Stomach (tissue), 9 donors: ENCODE data around the gene PPP1R9A. TPM values are rescaled to one million over a fixed set of nuclear protein-coding genes. Genes with fewer than 3 reads are reported as not detected.

Experiments
- DNase-seq, 2 donors: peaks; one replicate each; pipeline versions ENCODE4 v3.0.0 to v3.0.0-alpha.2; 2013 to 2019
- H3K27ac ChIP-seq, 5 donors: fragments of 200-600 bp in 4 of 5; sonication (generic) in 4 of 5; one replicate each; pipeline ENCODE4 v1.5.1; 2013 to 2019; ENCODE audit warnings: mild to moderate bottlenecking in 1 of 5, moderate library complexity in 1 of 5
- H3K27me3 ChIP-seq, 3 donors: fragments of 200-600 bp; sonication (generic); one replicate each; pipeline ENCODE4 v1.5.1; 2017 to 2019; ENCODE audit warnings: mixed run types in 1 of 3
- H3K36me3 ChIP-seq, 4 donors: fragments of 200-600 bp; sonication (generic); 1 replicate in 3 of 4; 2 replicates in 1 of 4; pipeline ENCODE4 v1.5.1; 2016 to 2019
- H3K4me1 ChIP-seq, 4 donors: fragments of 200-600 bp; sonication (generic); one replicate each; pipeline ENCODE4 v1.5.1; 2016 to 2019
- H3K4me3 ChIP-seq, 4 donors: fragments of 200-600 bp; sonication (generic) in 3 of 4; one replicate each; pipeline ENCODE4 v1.5.1; 2016 to 2019; ENCODE audit warnings: mild to moderate bottlenecking in 1 of 4
- H3K9me3 ChIP-seq, 4 donors: fragments of 200-600 bp; sonication (generic); one replicate each; pipeline ENCODE4 v1.5.1; 2016 to 2019
- EP300 ChIP-seq: sonication (generic); formaldehyde crosslinking; IDR thresholded peaks from one replicate; pipeline ENCODE4 v1.6.1; 2017; ENCODE audit warnings: antibody characterized with exemption
- POLR2A ChIP-seq, 4 donors: fragments of 450-650 bp; IDR thresholded peaks; one replicate each; pipeline ENCODE4 v1.6.1; 2016; ENCODE audit warnings: antibody characterized with exemption in 4 of 4, control low read depth in 2 of 4, mild to moderate bottlenecking in 1 of 4, moderate library complexity in 1 of 4
- POLR2AphosphoS5 ChIP-seq, 3 donors: sonication (generic); formaldehyde crosslinking; IDR thresholded peaks; one replicate each; pipeline ENCODE4 v1.6.1; 2016; ENCODE audit warnings: antibody characterized with exemption in 3 of 3
- WGBS, 5 donors: extraction: QIAGEN DNeasy Blood & Tissue Kit in 3 of 5; methylation state at CpG; one replicate each; pipeline versions ENCODE4 v1.1.5 to v1.1.7; 2013 to 2018; 5-methylcytosine and 5-hydroxymethylcytosine counted together
- intact Hi-C: fragments of 100-400 bp; cut with DNase I; formaldehyde crosslinking; loops from one replicate; pipeline ENCODE4 v1.15.1; 2023; ENCODE audit warnings: low total_unique reads
- polyA plus RNA-seq, 3 donors: library from polyadenylated mRNA; stranded (reverse); fragments of 200-250 nt; gene quantifications; one replicate each; pipeline ENCODE4 v1.2.3, GENCODE V29; 2013
- total RNA-seq, 5 donors: library from RNA; depleted of rRNA; stranded (reverse); fragments of >200 nt; gene quantifications; one replicate each; pipeline versions ENCODE4 v1.1.0 to v1.2.3, GENCODE V29; 2014 to 2016
- TF ChIP-seq, protein P1 (sequence below), 7 experiments: fragments of 450-650 bp in 4 of 7; fragments of 200-600 bp in 3 of 7; sonication (generic) in 3 of 7; IDR thresholded peaks; one replicate each; pipeline ENCODE4 v1.5.1; 2016 to 2019; ENCODE audit warnings: antibody characterized with exemption in 7 of 7, control low read depth in 2 of 7, mild to moderate bottlenecking in 1 of 7
- donor health status: healthy with polysubstance abuse.
- donor health status: Bipolar disorder and iron deficiency.
- donor health status: healthy.

The PPP1R9A gene
- total and polyA plus RNA-seq, 8 donors, result 1.4 to 37.1 (median 12.5) TPM

DNA sequence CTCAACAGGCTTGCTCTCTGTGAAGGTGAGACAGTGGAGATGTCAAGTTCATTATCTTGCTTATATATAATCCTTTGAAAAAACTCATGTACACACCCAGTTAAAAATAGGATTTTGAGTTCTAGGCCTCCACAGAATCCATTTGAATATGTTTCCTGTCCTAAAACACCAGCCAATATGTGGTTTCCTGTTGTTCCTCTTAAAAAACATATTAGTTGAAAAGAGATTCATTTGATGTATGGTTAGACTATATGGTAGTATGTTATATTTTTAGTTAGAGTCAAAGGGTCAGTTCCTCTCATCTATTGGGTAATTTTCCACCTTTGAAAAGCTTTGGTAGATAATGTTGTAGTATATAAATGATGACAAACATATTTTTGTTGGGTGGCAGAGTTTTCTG lies 16.0 kb downstream of the PPP1R9A start:
- intact Hi-C loops, result no loop called here
- Histone ChIP-seq H3K4me3 (no peak overlapping the region), H3K9me3 (no peaks in the 10 kb centered on the region), H3K4me1 (no peaks in the 10 kb centered on the region), H3K36me3 (no peaks in the 10 kb centered on the region), H3K27ac (no peak overlapping the region), H3K27me3 (no peaks in the 10 kb centered on the region)
- TF ChIP-seq, protein P1, sequence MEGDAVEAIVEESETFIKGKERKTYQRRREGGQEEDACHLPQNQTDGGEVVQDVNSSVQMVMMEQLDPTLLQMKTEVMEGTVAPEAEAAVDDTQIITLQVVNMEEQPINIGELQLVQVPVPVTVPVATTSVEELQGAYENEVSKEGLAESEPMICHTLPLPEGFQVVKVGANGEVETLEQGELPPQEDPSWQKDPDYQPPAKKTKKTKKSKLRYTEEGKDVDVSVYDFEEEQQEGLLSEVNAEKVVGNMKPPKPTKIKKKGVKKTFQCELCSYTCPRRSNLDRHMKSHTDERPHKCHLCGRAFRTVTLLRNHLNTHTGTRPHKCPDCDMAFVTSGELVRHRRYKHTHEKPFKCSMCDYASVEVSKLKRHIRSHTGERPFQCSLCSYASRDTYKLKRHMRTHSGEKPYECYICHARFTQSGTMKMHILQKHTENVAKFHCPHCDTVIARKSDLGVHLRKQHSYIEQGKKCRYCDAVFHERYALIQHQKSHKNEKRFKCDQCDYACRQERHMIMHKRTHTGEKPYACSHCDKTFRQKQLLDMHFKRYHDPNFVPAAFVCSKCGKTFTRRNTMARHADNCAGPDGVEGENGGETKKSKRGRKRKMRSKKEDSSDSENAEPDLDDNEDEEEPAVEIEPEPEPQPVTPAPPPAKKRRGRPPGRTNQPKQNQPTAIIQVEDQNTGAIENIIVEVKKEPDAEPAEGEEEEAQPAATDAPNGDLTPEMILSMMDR (IDR thresholded peaks at IDR 0.05), result no peak
- no peak for TF ChIP-seq POLR2A (IDR thresholded peaks at IDR 0.05)
- no peak for TF ChIP-seq POLR2AphosphoS5 (IDR thresholded peaks at IDR 0.05)
- TF ChIP-seq EP300, result no peak
- DNase-seq, result no peak

DNA sequence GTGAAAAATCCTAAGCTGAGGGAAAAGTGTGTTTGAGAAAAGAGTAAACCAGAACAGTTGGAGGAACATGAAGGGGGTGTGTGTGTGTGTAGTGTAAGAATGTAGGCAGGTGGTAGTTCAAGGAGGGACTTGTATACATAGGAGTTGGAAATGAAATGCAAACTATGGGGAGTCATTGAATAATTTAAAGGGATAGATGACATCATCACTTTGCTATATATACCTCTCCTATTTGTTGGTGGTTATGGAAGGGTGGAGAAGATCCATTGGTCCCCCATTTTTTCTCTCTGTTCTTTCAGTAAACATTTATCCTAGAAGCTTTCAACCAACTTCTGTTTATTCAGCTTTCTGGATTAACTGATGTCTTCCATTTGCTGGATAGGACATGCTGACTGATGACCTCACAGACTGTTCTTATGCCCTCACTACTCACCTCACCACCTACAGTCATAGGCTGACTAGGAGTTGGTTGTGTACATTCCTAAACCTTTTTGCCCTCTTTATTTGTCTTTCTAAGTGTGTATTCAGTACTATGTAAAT lies 20.8 kb downstream of the PPP1R9A start:
- H3K36me3 ChIP-seq, result no peaks in the 10 kb centered on the region
- no peak overlapping the region for H3K27ac ChIP-seq
- H3K4me3 ChIP-seq, result no peak overlapping the region
- no peak for DNase-seq
- H3K9me3 ChIP-seq, result no peaks in the 10 kb centered on the region
- no peaks in the 10 kb centered on the region for H3K27me3 ChIP-seq
- H3K4me1 ChIP-seq, result peaks cover 0 to 3% (median 0%) of the 10 kb centered on the region in 4 donors
- intact Hi-C loops, result no loop called here
- TF ChIP-seq POLR2AphosphoS5 (IDR thresholded peaks at IDR 0.05) (no peak), POLR2A (IDR thresholded peaks at IDR 0.05) (no peak), EP300 (no peak)
- TF ChIP-seq, protein P1 (IDR thresholded peaks at IDR 0.05), result no peak

DNA sequence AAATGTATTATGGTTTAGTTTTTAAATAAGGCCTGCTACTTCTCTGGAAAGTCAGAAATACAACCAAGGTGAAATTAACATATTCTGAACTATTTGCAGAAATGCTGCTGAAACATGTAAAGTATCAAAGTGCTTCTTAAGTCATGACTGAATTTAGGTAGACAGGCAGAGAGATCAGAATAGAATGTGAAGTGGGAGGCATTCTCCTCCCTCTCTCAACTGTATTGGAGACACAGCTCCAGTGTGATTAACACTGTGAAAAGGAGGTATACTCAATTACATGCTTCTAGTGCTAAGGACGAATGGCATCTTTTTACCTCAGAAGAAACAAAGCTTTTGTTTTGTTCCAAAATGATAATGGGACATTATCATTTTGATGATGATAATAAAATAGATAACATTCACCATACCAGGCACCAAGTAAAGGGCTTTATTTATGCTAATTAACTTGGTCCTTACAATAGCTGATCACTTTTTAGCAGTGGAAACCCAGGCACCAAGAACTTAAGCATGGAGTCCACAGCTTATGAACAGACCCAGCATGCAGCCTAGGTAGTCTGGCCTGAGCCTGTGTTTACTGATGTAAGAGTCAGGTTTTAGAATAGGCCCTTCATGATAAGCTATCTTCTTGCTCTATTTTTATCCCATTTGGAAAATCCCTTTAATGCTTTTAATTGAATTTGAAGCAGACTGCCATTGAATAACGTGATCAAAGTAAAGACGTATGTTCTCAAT lies 26.0 kb downstream of the PPP1R9A start:
- Histone ChIP-seq H3K27me3 (no peaks in the 10 kb centered on the region), H3K4me1 (peaks cover 0 to 26% (median 7%) of the 10 kb centered on the region in 4 donors), H3K9me3 (no peaks in the 10 kb centered on the region), H3K27ac (no peak overlapping the region), H3K36me3 (no peaks in the 10 kb centered on the region), H3K4me3 (no peak overlapping the region)
- TF ChIP-seq, protein P1 (IDR thresholded peaks at IDR 0.05), result no peak
- TF ChIP-seq POLR2AphosphoS5 (IDR thresholded peaks at IDR 0.05) (no peak), POLR2A (IDR thresholded peaks at IDR 0.05) (no peak), EP300 (no peak)
- 25 to 48% (median 30%) methylated on average over 3 of the region's 3 CpGs for WGBS, 5 donors
- intact Hi-C loops, result no loop called here
- DNase-seq, result no peak

DNA sequence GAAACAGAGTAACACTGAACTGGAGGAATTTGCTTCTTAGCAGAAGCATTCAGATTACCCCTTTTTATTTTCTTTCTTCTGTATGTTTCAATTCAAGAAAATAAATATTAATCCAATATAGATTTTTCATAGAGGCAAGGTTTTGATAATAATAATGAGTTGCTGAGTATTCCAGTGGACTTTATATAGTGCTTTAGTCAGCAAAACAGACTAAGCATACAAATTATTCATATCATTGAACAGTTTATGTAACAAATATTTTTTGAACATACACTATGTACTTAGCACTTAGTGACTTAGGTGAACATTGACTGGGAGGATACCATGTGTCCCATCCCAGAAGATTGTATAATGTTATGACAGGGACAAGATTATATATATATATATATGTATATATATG lies 32.0 kb downstream of the PPP1R9A start:
- Histone ChIP-seq H3K4me3 (no peak overlapping the region), H3K27me3 (no peaks in the 10 kb centered on the region), H3K36me3 (no peaks in the 10 kb centered on the region), H3K4me1 (peaks cover 0 to 45% (median 5%) of the 10 kb centered on the region in 4 donors), H3K9me3 (no peaks in the 10 kb centered on the region), H3K27ac (no peak overlapping the region)
- TF ChIP-seq POLR2AphosphoS5 (IDR thresholded peaks at IDR 0.05) (no peak), POLR2A (IDR thresholded peaks at IDR 0.05) (no peak), EP300 (no peak)
- TF ChIP-seq, protein P1 (IDR thresholded peaks at IDR 0.05), result no peak
- intact Hi-C loops, result no loop called here
- no peak for DNase-seq
